Stomach (tissue), 9 donors: Measurements from ENCODE around the gene ATP5MC2. TPM values are rescaled to one million over a fixed set of nuclear protein-coding genes. Genes with fewer than 3 reads are reported as not detected.
"Not testable (repeated sequence)": the region's sequence is repeated elsewhere in the genome, so short reads cannot be mapped to it uniquely, and the experiment has no call there.

Experiments
- DNase-seq, 2 donors: peaks; one replicate each; pipeline versions ENCODE4 v3.0.0 to v3.0.0-alpha.2; 2013 to 2019
- H3K27ac ChIP-seq, 5 donors: fragments of 200-600 bp in 4 of 5; sonication (generic) in 4 of 5; one replicate each; pipeline ENCODE4 v1.5.1; 2013 to 2019; ENCODE audit warnings: mild to moderate bottlenecking in 1 of 5, moderate library complexity in 1 of 5
- H3K27me3 ChIP-seq, 3 donors: fragments of 200-600 bp; sonication (generic); one replicate each; pipeline ENCODE4 v1.5.1; 2017 to 2019; ENCODE audit warnings: mixed run types in 1 of 3
- H3K36me3 ChIP-seq, 4 donors: fragments of 200-600 bp; sonication (generic); 1 replicate in 3 of 4; 2 replicates in 1 of 4; pipeline ENCODE4 v1.5.1; 2016 to 2019
- H3K4me1 ChIP-seq, 4 donors: fragments of 200-600 bp; sonication (generic); one replicate each; pipeline ENCODE4 v1.5.1; 2016 to 2019
- H3K4me3 ChIP-seq, 4 donors: fragments of 200-600 bp; sonication (generic) in 3 of 4; one replicate each; pipeline ENCODE4 v1.5.1; 2016 to 2019; ENCODE audit warnings: mild to moderate bottlenecking in 1 of 4
- H3K9me3 ChIP-seq, 4 donors: fragments of 200-600 bp; sonication (generic); one replicate each; pipeline ENCODE4 v1.5.1; 2016 to 2019
- EP300 ChIP-seq: sonication (generic); formaldehyde crosslinking; IDR thresholded peaks from one replicate; pipeline ENCODE4 v1.6.1; 2017; ENCODE audit warnings: antibody characterized with exemption
- POLR2A ChIP-seq, 4 donors: fragments of 450-650 bp; IDR thresholded peaks; one replicate each; pipeline ENCODE4 v1.6.1; 2016; ENCODE audit warnings: antibody characterized with exemption in 4 of 4, control low read depth in 2 of 4, mild to moderate bottlenecking in 1 of 4, moderate library complexity in 1 of 4
- POLR2AphosphoS5 ChIP-seq, 3 donors: sonication (generic); formaldehyde crosslinking; IDR thresholded peaks; one replicate each; pipeline ENCODE4 v1.6.1; 2016; ENCODE audit warnings: antibody characterized with exemption in 3 of 3
- WGBS, 5 donors: extraction: QIAGEN DNeasy Blood & Tissue Kit in 3 of 5; methylation state at CpG; one replicate each; pipeline versions ENCODE4 v1.1.5 to v1.1.7; 2013 to 2018; 5-methylcytosine and 5-hydroxymethylcytosine counted together
- intact Hi-C: fragments of 100-400 bp; cut with DNase I; formaldehyde crosslinking; loops from one replicate; pipeline ENCODE4 v1.15.1; 2023; ENCODE audit warnings: low total_unique reads
- polyA plus RNA-seq, 3 donors: library from polyadenylated mRNA; stranded (reverse); fragments of 200-250 nt; gene quantifications; one replicate each; pipeline ENCODE4 v1.2.3, GENCODE V29; 2013
- total RNA-seq, 5 donors: library from RNA; depleted of rRNA; stranded (reverse); fragments of >200 nt; gene quantifications; one replicate each; pipeline versions ENCODE4 v1.1.0 to v1.2.3, GENCODE V29; 2014 to 2016
- TF ChIP-seq, protein P1 (sequence below), 7 experiments: fragments of 450-650 bp in 4 of 7; fragments of 200-600 bp in 3 of 7; sonication (generic) in 3 of 7; IDR thresholded peaks; one replicate each; pipeline ENCODE4 v1.5.1; 2016 to 2019; ENCODE audit warnings: antibody characterized with exemption in 7 of 7, control low read depth in 2 of 7, mild to moderate bottlenecking in 1 of 7
- donor health status: healthy with polysubstance abuse.
- donor health status: Bipolar disorder and iron deficiency.
- donor health status: healthy.

The ATP5MC2 gene
- total and polyA plus RNA-seq, 8 donors = 75.0 to 864 (median 254) TPM

DNA sequence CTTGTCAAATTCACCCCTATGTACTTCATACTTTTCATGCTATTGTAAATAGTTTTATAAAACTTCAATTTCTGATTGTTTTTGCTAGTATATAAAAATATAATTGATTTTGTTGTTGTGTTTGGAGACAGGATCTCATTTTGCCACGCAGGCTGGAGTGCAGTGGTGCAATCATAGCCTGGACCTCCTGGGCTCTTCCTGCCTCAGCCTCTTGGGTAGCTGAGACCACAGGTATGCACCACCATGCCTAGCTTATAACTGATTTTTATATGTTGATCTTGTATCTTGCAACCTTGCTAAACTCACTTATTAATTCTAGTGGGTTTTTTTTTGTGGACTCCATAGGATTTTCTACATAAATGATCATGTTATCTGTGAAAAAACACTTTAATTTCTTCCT is 23.5 kb downstream of the ATP5MC2 start:
- Histone ChIP-seq H3K27ac (no peak overlapping the region), H3K9me3 (no peaks in the 10 kb centered on the region), H3K36me3 (no peaks in the 10 kb centered on the region), H3K27me3 (no peaks in the 10 kb centered on the region), H3K4me1 (peaks cover under 1 to 13% (median 10%) of the 10 kb centered on the region in 4 donors), H3K4me3 (no peak overlapping the region)
- no peak for TF ChIP-seq EP300
- no peak for TF ChIP-seq POLR2AphosphoS5 (IDR thresholded peaks at IDR 0.05)
- no peak for TF ChIP-seq POLR2A (IDR thresholded peaks at IDR 0.05)
- TF ChIP-seq, protein P1, sequence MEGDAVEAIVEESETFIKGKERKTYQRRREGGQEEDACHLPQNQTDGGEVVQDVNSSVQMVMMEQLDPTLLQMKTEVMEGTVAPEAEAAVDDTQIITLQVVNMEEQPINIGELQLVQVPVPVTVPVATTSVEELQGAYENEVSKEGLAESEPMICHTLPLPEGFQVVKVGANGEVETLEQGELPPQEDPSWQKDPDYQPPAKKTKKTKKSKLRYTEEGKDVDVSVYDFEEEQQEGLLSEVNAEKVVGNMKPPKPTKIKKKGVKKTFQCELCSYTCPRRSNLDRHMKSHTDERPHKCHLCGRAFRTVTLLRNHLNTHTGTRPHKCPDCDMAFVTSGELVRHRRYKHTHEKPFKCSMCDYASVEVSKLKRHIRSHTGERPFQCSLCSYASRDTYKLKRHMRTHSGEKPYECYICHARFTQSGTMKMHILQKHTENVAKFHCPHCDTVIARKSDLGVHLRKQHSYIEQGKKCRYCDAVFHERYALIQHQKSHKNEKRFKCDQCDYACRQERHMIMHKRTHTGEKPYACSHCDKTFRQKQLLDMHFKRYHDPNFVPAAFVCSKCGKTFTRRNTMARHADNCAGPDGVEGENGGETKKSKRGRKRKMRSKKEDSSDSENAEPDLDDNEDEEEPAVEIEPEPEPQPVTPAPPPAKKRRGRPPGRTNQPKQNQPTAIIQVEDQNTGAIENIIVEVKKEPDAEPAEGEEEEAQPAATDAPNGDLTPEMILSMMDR (IDR thresholded peaks at IDR 0.05) = no peak
- WGBS, 5 donors = 67 to 89% (median 75%) methylated on average over 1 of the region's 1 CpG
- no peak for DNase-seq
- intact Hi-C loops = no loop called here

DNA sequence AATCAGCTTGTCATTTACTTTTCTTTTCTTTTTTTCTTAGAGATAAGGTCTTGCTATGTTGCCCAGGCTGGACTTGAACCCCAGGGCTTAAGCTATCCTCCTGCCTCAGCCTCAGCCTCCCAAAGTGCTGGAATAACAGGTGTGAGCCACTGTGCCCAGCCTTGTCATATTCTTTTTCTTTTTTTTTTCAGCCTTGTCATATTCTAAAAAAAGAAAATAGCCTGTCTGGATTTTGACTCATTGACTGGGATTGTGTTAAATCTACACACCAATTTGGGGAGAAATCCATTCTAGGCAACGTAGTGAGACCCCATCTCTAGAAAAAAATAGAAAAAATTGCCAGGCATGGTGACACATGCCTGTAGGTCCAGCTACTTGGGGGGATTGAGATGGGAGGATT is 24.1 kb downstream of the ATP5MC2 start:
- no peak for DNase-seq
- WGBS, 5 donors = 76 to 92% (median 79%) methylated on average over 1 of the region's 1 CpG
- Histone ChIP-seq H3K4me1 (peaks cover 0 to 7% (median 4%) of the 10 kb centered on the region in 4 donors), H3K27ac (no peak overlapping the region), H3K9me3 (no peaks in the 10 kb centered on the region), H3K4me3 (no peak overlapping the region), H3K36me3 (no peaks in the 10 kb centered on the region), H3K27me3 (no peaks in the 10 kb centered on the region)
- intact Hi-C loops = no loop called here
- TF ChIP-seq POLR2A (IDR thresholded peaks at IDR 0.05) (no peak), EP300 (no peak)

DNA sequence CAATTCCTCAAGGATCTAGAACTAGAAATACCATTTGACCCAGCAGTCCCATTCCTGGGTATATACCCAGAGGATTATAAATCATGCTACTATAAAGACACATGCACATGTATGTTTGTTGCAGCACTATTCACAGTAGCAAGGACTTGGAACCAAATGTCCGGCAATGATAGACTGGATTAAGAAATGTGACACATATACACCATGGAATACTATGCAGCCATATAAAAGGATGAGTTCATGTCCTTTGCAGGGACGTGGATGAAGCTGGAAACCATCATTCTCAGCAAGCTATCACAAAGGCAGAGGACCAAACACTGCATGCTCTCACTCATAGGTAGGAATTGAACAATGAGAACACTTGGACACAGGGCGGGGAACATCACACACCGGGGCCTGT is 29.6 kb downstream of the ATP5MC2 start:
- H3K4me3 ChIP-seq, H3K4me1 ChIP-seq, H3K9me3 ChIP-seq, H3K27ac ChIP-seq, H3K27me3 ChIP-seq, intact Hi-C loops, DNase-seq, H3K36me3 ChIP-seq: not testable (repeated sequence)
- whole genome bisulfite sequencing, 5 donors = 67 to 93% (median 85%) methylated on average over 4 of the region's 4 CpGs

DNA sequence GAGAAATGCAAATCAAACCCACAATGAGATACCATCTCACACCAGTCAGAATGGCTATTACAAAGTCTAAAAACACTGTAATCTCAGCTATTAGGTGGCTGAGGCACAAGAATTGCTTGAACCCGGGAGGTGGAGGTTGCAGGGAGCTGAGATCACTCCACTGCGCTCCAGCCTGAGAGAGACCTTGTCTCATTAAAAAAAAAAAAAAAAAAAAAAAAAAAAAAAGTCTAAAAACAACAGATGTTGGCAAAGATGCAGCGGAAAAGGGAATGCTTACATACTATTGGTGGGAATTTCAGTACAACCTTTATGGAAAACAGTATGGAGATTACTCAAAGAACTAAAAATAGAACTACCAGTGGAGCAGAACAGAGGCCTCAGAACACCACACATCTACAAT is 30.7 kb downstream of the ATP5MC2 start:
- TF ChIP-seq, protein P1 (IDR thresholded peaks at IDR 0.05) = no peak
- TF ChIP-seq POLR2AphosphoS5 (IDR thresholded peaks at IDR 0.05) (no peak), POLR2A (IDR thresholded peaks at IDR 0.05) (no peak)
- Histone ChIP-seq H3K4me1 (peaks cover 0 to 5% (median 0%) of the 10 kb centered on the region in 4 donors), H3K27me3 (no peaks in the 10 kb centered on the region), H3K36me3 (no peaks in the 10 kb centered on the region), H3K9me3 (no peaks in the 10 kb centered on the region), H3K27ac (no peak overlapping the region), H3K4me3 (no peak overlapping the region)
- intact Hi-C loops = no loop called here
- DNase-seq = no peak
- WGBS, 5 donors = 53 to 90% (median 82%) methylated on average over 3 of the region's 3 CpGs

DNA sequence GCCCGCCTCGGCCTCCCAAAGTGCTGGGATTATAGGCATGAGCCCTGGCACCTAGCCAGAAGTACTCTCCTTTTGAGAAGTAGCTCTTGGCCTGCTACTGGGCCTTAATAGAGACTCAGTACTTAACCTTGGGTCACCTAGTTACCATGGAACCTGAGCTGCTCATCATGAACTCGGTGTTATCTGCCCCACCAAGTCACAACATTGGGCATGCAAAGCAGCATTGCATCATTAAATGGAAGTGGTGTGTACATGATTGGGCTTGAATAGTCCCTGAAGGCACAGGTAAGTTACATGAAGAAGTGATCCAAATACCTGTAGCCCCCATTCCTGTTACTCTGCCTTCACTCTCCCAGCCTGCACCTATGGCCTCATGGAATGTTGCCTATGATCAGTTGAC is 31.8 kb downstream of the ATP5MC2 start:
- no peak for DNase-seq
- Histone ChIP-seq H3K27ac (no peak overlapping the region), H3K4me3 (no peak overlapping the region), H3K9me3 (no peaks in the 10 kb centered on the region), H3K36me3 (no peaks in the 10 kb centered on the region), H3K4me1 (peaks cover 0 to 4% (median 0%) of the 10 kb centered on the region in 4 donors), H3K27me3 (no peaks in the 10 kb centered on the region)
- TF ChIP-seq POLR2A (IDR thresholded peaks at IDR 0.05) (no peak), POLR2AphosphoS5 (IDR thresholded peaks at IDR 0.05) (no peak), EP300 (no peak)
- TF ChIP-seq, protein P1 (IDR thresholded peaks at IDR 0.05) = no peak
- intact Hi-C loops = no loop called here
- WGBS, 5 donors = 81 to 97% (median 92%) methylated on average over 3 of the region's 3 CpGs
